Erythroblast (primary cell): ENCODE results near the gene PPP2R5C.
"Not testable (repeated sequence)": the region's sequence is repeated elsewhere in the genome, so short reads cannot be mapped to it uniquely, and the experiment has no call there.

Experiments
- DNase-seq, 2 experiments: peaks; one replicate each; lab custom pipeline; 2025; lab: John Stamatoyannopoulos, UW
- GATA1 ChIP-seq: IDR thresholded peaks from 2 replicates; pipeline ENCODE4 v1.6.1; 2011; ENCODE audit warnings: low read depth, mild to moderate bottlenecking, control low read depth, low read length, moderate library complexity
- POLR2A ChIP-seq: IDR thresholded peaks from 2 replicates; pipeline ENCODE4 v1.6.1; 2011; ENCODE audit warnings: mild to moderate bottlenecking, low read length

The PPP2R5C gene

GRCh38 chr14:101965770-101966722, 204.5 kb downstream of the PPP2R5C start:
- DNase-seq, result peak in 1 of 2 experiments; percentile 50
- TF ChIP-seq POLR2A (no peak), GATA1 (no peak)

DNA sequence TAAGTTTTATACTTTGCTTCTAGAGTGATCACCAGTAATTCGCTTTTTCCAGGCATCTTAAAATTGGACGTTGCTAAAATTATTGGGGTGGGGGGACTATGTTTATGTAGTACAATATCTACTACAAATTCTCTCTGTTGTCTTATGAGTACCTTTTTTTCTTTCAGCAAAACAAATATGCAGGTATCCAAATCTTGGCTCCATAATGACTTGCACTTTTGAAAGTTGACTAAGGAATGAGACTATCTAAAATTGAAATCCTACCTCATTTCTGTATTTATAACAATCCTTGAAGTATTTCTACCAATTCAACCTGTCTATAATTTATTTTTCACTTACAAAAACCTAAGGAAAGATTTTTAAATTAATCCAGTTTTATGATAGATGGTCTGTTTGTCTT, 205.2 kb downstream of the PPP2R5C start:
- TF ChIP-seq GATA1, result no peak
- no peak for TF ChIP-seq POLR2A
- peak in 1 of 2 experiments; percentile 33 for DNase-seq

GRCh38 chr14:101968186-101968585, 206.7 kb downstream of the PPP2R5C start:
- no peak for DNase-seq
- TF ChIP-seq POLR2A (no peak), GATA1 (no peak)

DNA sequence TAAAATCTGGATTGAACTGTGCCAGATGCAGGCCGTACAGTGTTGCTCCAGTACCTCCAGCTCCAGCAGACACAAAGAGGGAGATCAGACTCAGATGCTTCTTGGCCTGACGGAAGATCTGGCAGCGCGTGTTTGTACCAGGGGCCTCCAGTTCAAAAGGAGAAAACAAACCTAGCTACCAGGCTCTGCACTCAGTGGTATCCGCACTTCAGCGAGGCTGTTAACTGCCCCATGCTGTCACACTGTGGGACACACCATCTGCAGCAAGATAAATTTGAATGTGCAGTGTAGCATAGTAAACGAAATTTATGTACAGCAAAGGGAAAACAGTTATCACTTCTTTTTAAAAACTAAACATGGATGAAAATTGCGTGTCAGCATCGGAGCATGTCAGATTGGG, 208.0 kb downstream of the PPP2R5C start:
- no peak for DNase-seq
- TF ChIP-seq GATA1, result no peak
- TF ChIP-seq POLR2A, result no peak

DNA sequence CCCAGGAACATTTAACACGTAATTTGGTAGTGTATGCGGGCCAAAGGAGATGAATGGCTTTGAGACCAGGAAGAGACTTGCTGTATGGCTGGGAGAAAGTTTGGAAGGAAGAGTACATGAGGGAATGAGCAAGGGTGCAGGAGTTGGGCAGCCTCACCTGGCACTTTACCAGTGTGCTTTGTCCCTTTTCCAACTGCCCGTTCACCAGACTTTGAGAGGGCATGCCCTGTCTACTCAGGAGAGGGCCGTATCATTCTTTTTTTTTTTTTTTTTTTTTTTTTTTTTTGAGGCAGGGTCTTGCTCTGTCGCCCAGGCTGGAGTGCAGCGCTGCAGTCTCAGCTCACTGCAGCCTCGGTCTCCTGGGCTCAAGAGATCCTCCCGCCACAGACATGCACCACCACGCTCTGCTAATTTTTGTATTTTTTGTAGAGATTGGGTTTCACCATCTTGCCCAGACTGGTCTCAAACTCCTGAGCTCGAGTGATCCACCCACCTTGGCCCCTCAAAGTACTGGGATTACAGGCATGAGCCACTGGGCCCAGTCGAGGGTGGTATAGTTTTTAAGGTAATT, 209.4 kb downstream of the PPP2R5C start:
- DNase-seq, result no peak
- TF ChIP-seq POLR2A, result no peak

GRCh38 chr14:101971458-101971857, 209.9 kb downstream of the PPP2R5C start:
- not testable (repeated sequence) for DNase-seq

GRCh38 chr14:101972126-101972866, 210.8 kb downstream of the PPP2R5C start:
- no peak for TF ChIP-seq POLR2A
- TF ChIP-seq GATA1, result no peak
- DNase-seq, result peak in 1 of 2 experiments; percentile 63

DNA sequence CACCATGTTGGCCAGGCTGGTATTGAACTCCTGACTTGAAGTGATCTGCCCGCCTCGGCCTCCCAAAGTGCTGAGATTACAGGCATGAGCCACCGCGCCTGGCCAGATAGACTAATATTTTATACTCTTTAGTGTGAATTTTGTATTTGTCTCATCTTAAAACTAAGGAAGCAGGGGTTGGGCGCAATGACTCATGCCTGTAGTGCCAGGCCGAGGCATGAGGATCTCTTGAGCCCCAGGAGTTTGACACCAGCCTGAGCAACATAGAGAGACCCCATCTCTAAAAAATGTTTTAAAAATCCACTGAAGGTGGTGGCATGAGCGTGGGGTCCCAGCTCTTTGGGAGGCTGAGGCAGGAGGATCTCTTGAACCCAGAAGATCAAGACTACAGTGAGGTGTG, 211.8 kb downstream of the PPP2R5C start:
- no peak for TF ChIP-seq POLR2A
- TF ChIP-seq GATA1, result no peak
- no peak for DNase-seq

GRCh38 chr14:101975231-101975630, 213.7 kb downstream of the PPP2R5C start:
- DNase-seq, result no peak
- TF ChIP-seq POLR2A (no peak), GATA1 (no peak)
